T-helper 9 cell (primary cell): ENCODE data around the gene MARS2.
"Not testable (repeated sequence)": the region's sequence is repeated elsewhere in the genome, so short reads cannot be mapped to it uniquely, and the experiment has no call there.

Experiments
- DNase-seq: peaks from one replicate; pipeline ENCODE4 v3.0.0-alpha.2; 2020
- total RNA-seq, 2 donors: gene quantifications; one replicate each; lab custom pipeline; 2026; lab: John Stamatoyannopoulos, UW

The MARS2 gene
- 10.1 to 31.3 reads per million in 2 donors for total RNA-seq

- DNase-seq = peak; percentile 92
Observed at GRCh38 chr2:197705121-197705911, at the start of gene MARS2. Gene MARS2, plus strand, starts transcription at chr2:197705369. Its CDS starts 37 bp downstream, at chr2:197705406.

GRCh38 chr2:197657562-197657961 is 47.6 kb upstream of the MARS2 start:
- no peak for DNase-seq

- no peak for DNase-seq
Observed at GRCh38 chr2:197661626-197662025, 43.5 kb upstream of the MARS2 start.

- DNase-seq = no peak
Observed at GRCh38 chr2:197666277-197666676, 38.9 kb upstream of the MARS2 start.

- DNase-seq = no peak
Observed at GRCh38 chr2:197668296-197668695, 36.9 kb upstream of the MARS2 start.

- DNase-seq = no peak
Observed at GRCh38 chr2:197669077-197669476, 36.1 kb upstream of the MARS2 start.

- no peak for DNase-seq
Observed at GRCh38 chr2:197672371-197672893, 32.7 kb upstream of the MARS2 start.

- DNase-seq = no peak
Observed at GRCh38 chr2:197673106-197673505, 32.1 kb upstream of the MARS2 start.

GRCh38 chr2:197673606-197674005 is 31.6 kb upstream of the MARS2 start:
- no peak for DNase-seq

GRCh38 chr2:197674060-197674459 is 31.1 kb upstream of the MARS2 start:
- DNase-seq = no peak

GRCh38 chr2:197674591-197674990 is 30.6 kb upstream of the MARS2 start:
- no peak for DNase-seq

- DNase-seq = no peak
Observed at GRCh38 chr2:197675246-197675645, 29.9 kb upstream of the MARS2 start, which contains the start of gene RFTN2. Gene RFTN2, minus strand, starts transcription at chr2:197675587. Its CDS starts 129 bp downstream, at chr2:197675458.

- no peak for DNase-seq
Observed at GRCh38 chr2:197675711-197676188, 29.4 kb upstream of the MARS2 start.

- no peak for DNase-seq
Observed at GRCh38 chr2:197677056-197677455, 28.1 kb upstream of the MARS2 start.

- DNase-seq = no peak
Observed at GRCh38 chr2:197677483-197677882, 27.7 kb upstream of the MARS2 start.

GRCh38 chr2:197695206-197695605 is 10.0 kb upstream of the MARS2 start:
- DNase-seq = not testable (repeated sequence)

- DNase-seq = not testable (repeated sequence)
Observed at GRCh38 chr2:197695971-197696370, 9.2 kb upstream of the MARS2 start.

- not testable (repeated sequence) for DNase-seq
Observed at GRCh38 chr2:197696571-197696970, 8.6 kb upstream of the MARS2 start.

- not testable (repeated sequence) for DNase-seq
Observed at GRCh38 chr2:197699724-197700123, 5.4 kb upstream of the MARS2 start.

GRCh38 chr2:197700960-197701359 is 4.2 kb upstream of the MARS2 start:
- DNase-seq = no peak

GRCh38 chr2:197704434-197705120 is 592 bp upstream of the MARS2 start:
- DNase-seq = no peak

GRCh38 chr2:197705912-197706838 is 1.0 kb downstream of the MARS2 start:
- peak; percentile 16 for DNase-seq
